Measurements from ENCODE around the gene SPINK13.
"Not testable (repeated sequence)": the region's sequence is repeated elsewhere in the genome, so short reads cannot be mapped to it uniquely, and the experiment has no call there.

SPINK13 gene

GRCh38 chr5:148268566-148268965 lies at the start of gene SPINK13:
Gene SPINK13, plus strand, starts transcription at chr5:148268794. Its CDS starts 1,279 bp downstream, at chr5:148270073.
- DNase-seq (ENCODE audit: low read depth, low spot score) = no peak

GRCh38 chr5:148221508-148221907 lies 47.1 kb upstream of the SPINK13 start:
- DNase-seq (ENCODE audit: low read depth, low spot score) = no peak

- DNase-seq (ENCODE audit: low read depth, low spot score) = no peak
Measured at GRCh38 chr5:148224117-148224742, 44.4 kb upstream of the SPINK13 start.

- no peak for DNase-seq (ENCODE audit: low read depth, low spot score)
Measured at GRCh38 chr5:148228392-148228984, 40.1 kb upstream of the SPINK13 start.

- DNase-seq (ENCODE audit: low read depth, low spot score) = no peak
Measured at GRCh38 chr5:148229840-148230239, 38.8 kb upstream of the SPINK13 start.

GRCh38 chr5:148230240-148230639 lies 38.4 kb upstream of the SPINK13 start:
- DNase-seq (ENCODE audit: low read depth, low spot score) = no peak

GRCh38 chr5:148237785-148238417 lies 30.7 kb upstream of the SPINK13 start:
- DNase-seq (ENCODE audit: low read depth, low spot score) = no peak

GRCh38 chr5:148238418-148238794 lies 30.2 kb upstream of the SPINK13 start, which contains the start of gene MARCOL:
Gene MARCOL, plus strand, starts transcription at chr5:148238525. Its CDS starts 73 bp downstream, at chr5:148238598.
- DNase-seq (ENCODE audit: low read depth, low spot score) = no peak

GRCh38 chr5:148248894-148249293 lies 19.7 kb upstream of the SPINK13 start:
- no peak for DNase-seq (ENCODE audit: low read depth, low spot score)

GRCh38 chr5:148255456-148255855 lies 13.1 kb upstream of the SPINK13 start:
- DNase-seq (ENCODE audit: low read depth, low spot score) = no peak

GRCh38 chr5:148259288-148259687 lies 9.3 kb upstream of the SPINK13 start:
- DNase-seq (ENCODE audit: low read depth, low spot score) = no peak

- no peak for DNase-seq (ENCODE audit: low read depth, low spot score)
Measured at GRCh38 chr5:148261221-148261620, 7.4 kb upstream of the SPINK13 start.

GRCh38 chr5:148267962-148268361 lies 632 bp upstream of the SPINK13 start:
- no peak for DNase-seq (ENCODE audit: low read depth, low spot score)

GRCh38 chr5:148275129-148275528 lies 6.5 kb downstream of the SPINK13 start:
- DNase-seq (ENCODE audit: low read depth, low spot score) = not testable (repeated sequence)

GRCh38 chr5:148280893-148281292 lies 12.3 kb downstream of the SPINK13 start:
- not testable (repeated sequence) for DNase-seq (ENCODE audit: low read depth, low spot score)

- not testable (repeated sequence) for DNase-seq (ENCODE audit: low read depth, low spot score)
Measured at GRCh38 chr5:148281336-148281735, 12.7 kb downstream of the SPINK13 start.

- DNase-seq (ENCODE audit: low read depth, low spot score) = no peak
Measured at GRCh38 chr5:148290271-148291195, 21.9 kb downstream of the SPINK13 start.

GRCh38 chr5:148297731-148298130 lies 29.1 kb downstream of the SPINK13 start:
- no peak for DNase-seq (ENCODE audit: low read depth, low spot score)

GRCh38 chr5:148306446-148306845 lies 37.9 kb downstream of the SPINK13 start:
- DNase-seq (ENCODE audit: low read depth, low spot score) = no peak

GRCh38 chr5:148309019-148309418 lies 40.4 kb downstream of the SPINK13 start:
- no peak for DNase-seq (ENCODE audit: low read depth, low spot score)

- no peak for DNase-seq (ENCODE audit: low read depth, low spot score)
Measured at GRCh38 chr5:148309746-148310145, 41.2 kb downstream of the SPINK13 start.

- DNase-seq (ENCODE audit: low read depth, low spot score) = no peak
Measured at GRCh38 chr5:148311484-148311883, 42.9 kb downstream of the SPINK13 start.
